Brain microvascular endothelial cell (primary cell): Measurements from ENCODE around the gene DNAJB1.

Experiments used
- DNase-seq: peaks from one replicate; pipeline ENCODE4 v3.0.0-alpha.2; 2020
- H3K27ac ChIP-seq: fragments of 250-450 bp; sonication (Bioruptor Pico); 2 replicates; pipeline ENCODE4 v1.5.1; 2020; ENCODE audit warnings: mild to moderate bottlenecking, moderate library complexity
- H3K27me3 ChIP-seq: fragments of 250-450 bp; sonication (Bioruptor Pico); replicated peaks from 2 replicates; pipeline ENCODE4 v1.5.1; 2020; ENCODE audit warnings: mild to moderate bottlenecking
- H3K36me3 ChIP-seq: fragments of 250-450 bp; sonication (Bioruptor Pico); replicated peaks from 2 replicates; pipeline ENCODE4 v1.5.1; 2020; ENCODE audit warnings: mild to moderate bottlenecking
- H3K4me3 ChIP-seq: 2 replicates; pipeline ENCODE4 v1.5.1; 2011; ENCODE audit warnings: low read depth, mild to moderate bottlenecking, control low read depth, low read length, moderate library complexity
- CTCF ChIP-seq: IDR thresholded peaks from 2 replicates; pipeline ENCODE4 v1.5.1; 2011; ENCODE audit warnings: low read depth, mild to moderate bottlenecking, moderate library complexity, low read length, control low read depth, inconsistent platforms; ENCODE audit errors: missing control alignments
- in situ Hi-C: cut with HindIII; loops from 2 replicates; pipeline ENCODE4 v1.10.0; 2017; ENCODE audit warnings: low sequenced_read_pairs, low pct_ligation_motif_present

DNAJB1 gene

GRCh38 chr19:14514215-14514863 lies 3.9 kb downstream of the DNAJB1 start:
- Histone ChIP-seq H3K36me3 (peaks cover 28% of the 10 kb centered on the region), H3K27ac (no peak overlapping the region), H3K27me3 (no peaks in the 10 kb centered on the region), H3K4me3 (no peak overlapping the region)
- no peak for TF ChIP-seq CTCF
- in situ Hi-C loops: no loop called here
- no peak for DNase-seq

GRCh38 chr19:14512406-14512961 lies 5.7 kb downstream of the DNAJB1 start:
- in situ Hi-C loops: no loop called here

GRCh38 chr19:14511229-14511593 lies 7.0 kb downstream of the DNAJB1 start:
- Histone ChIP-seq H3K36me3 (peaks cover 21% of the 10 kb centered on the region), H3K27ac (peak overlapping the region; percentile 48), H3K4me3 (no peak overlapping the region), H3K27me3 (no peaks in the 10 kb centered on the region)
- DNase-seq: no peak
- no peak for TF ChIP-seq CTCF
- in situ Hi-C loops: no loop called here

More at GRCh38 chr19:14512406-14512961, 5.7 kb downstream of the DNAJB1 start:
- H3K27me3 ChIP-seq: no peaks in the 10 kb centered on the region
- H3K36me3 ChIP-seq: peaks cover 28% of the 10 kb centered on the region
- no peak for TF ChIP-seq CTCF
- no peak for DNase-seq
- no peak overlapping the region for H3K4me3 ChIP-seq
- no peak overlapping the region for H3K27ac ChIP-seq

- peak overlapping the region; percentile 48 for H3K27ac ChIP-seq
- in situ Hi-C loops: no loop called here
These were observed 7.6 kb downstream of the DNAJB1 start for GRCh38 chr19:14510311-14511228.

More at GRCh38 chr19:14510311-14511228, 7.6 kb downstream of the DNAJB1 start:
- H3K36me3 ChIP-seq: peaks cover 15% of the 10 kb centered on the region
- peak; percentile 88 for DNase-seq
- no peak overlapping the region for H3K4me3 ChIP-seq
- no peak for TF ChIP-seq CTCF
- H3K27me3 ChIP-seq: no peaks in the 10 kb centered on the region
